HK-2 (cell line): ENCODE results near the gene LYPLAL1.
A peak's percentile ranks its signal among the peaks of the same experiment; 100 is the strongest.
"Not testable (repeated sequence)": the region's sequence is repeated elsewhere in the genome, so short reads cannot be mapped to it uniquely, and the experiment has no call there.

Source experiments
- DNase-seq: peaks from one replicate; pipeline ENCODE4 v3.0.0-alpha.2; 2018; ENCODE audit not compliant: unreplicated experiment

The LYPLAL1 gene

DNA sequence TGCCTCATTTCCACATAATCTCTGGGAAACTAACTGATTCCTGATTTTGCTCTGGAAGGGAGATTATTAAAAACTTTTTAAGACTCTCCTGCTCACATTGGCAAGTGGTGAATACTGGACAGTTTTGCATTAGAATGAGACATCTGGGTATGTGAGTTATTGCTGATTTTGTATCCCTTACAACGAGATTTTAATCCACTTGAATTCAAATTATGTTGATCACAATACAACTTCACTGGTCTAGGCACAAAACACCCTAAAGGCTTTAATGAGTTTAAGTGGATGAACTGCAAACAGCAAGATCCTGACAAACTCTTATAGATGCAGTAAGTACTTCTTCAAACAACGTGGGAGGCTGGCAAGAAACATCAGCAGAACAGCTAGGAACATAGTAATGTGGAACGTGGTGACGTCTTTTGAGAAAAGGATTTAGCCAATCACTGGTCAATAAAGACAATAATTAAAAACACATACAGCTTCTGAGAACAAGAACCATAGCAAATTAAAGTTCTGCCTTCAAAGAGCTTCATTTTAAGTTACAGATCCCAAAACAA is 10.2 kb upstream of the LYPLAL1 start:
- DNase-seq, result no peak

DNA sequence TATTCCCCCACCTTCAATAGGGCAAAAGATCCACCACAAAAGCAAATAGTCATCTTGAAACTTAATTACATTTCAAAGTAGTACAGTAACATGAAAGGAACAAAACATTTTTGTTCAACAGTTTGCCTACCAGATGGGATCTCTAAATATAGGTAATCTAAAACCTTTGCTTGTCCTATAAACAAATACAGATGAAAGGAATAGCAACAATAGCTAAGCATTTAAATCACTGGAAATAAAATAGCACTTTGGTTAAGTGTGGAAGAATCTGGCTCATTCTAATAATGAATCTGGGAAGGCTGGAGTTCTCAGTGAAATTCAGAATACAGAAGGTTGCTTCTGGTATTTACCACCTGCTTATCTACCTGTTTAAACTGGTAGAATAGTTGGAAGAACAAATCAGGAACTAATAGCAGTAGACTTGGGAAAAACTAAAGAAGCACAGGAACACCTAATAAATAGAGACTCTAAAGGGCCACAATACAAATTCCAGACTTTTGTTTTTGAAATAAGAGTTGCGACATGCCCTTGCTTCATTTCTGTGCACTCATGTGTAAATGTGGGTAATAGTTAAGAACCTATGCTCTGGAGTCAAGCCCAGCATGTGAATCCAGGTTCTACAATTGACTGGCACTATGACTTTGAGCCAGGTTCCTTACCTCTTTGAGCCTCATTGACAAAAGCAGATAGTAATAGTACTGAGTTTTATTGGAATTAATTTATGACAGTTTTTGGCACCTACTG is 2.3 kb upstream of the LYPLAL1 start:
- no peak for DNase-seq

DNA sequence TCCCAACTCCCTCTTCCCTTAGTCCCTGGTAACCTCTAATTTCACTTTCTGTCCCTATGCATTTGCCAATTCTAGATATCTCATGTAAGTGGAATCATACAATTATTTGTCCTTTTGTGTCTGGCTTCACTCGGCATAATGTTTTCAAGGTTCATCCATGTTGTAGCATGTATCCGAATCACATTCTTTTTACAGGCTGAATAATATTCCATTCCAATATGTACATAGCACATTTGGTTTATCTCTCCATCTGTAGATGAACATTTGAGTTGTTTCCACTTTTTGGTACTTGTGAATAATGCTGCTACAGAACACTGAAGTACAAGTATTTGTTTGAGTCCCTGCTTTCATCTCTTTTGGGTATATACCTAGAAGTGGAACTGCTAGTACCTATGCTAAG is 857 bp upstream of the LYPLAL1 start:
- DNase-seq, result no peak

DNA sequence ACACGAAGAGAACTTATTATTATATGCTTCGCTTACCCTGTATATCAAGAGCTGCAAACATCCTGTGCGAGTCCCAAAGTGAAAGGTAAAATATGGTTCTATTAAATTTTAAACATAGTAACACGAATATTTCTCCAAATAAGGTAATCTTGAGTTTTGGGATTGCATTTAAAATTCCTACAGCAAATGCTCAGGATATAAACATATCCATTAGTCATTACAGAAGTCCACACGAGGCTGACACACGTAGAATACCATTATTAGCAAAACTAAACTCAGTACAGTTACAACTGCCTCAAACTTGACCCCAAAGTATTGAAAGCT is 282 bp upstream of the LYPLAL1 start:
- DNase-seq, result no peak

DNA sequence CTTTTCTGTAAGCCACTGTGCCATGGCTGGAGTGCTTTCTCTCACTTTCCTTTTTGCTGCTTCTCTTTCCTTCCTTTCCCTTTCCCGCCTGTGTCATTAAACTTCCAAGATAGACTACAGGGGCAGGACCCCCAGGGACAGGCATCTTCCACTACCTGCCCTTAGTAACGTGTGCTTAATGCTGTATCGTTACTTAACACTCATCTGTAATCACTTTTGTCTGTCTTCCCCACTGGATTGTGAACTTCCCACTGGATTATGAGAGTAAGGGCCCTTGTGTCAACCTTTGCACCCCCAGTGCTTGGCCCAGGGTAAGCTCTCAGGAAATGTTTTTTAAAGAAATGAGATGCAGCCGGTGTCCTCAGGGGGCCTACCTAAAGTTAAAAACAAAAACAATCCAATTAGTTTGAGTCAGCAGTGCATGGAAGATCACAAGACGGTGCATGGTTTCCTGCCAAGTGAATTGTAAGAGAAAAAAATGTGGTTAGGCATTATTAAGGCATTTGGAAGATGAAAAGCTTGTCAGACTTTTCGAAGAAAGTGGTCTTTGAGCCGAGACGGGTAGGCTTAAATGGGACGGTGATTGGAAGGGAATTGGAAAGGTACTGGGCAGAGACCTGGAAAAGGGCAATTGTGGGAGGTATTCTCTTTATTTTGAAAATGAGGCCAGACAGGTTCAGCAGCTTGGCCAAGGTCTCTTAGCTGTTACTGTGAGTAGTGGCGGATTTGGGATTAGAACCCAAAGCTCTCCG is 958 bp downstream of the LYPLAL1 start:
- DNase-seq, result peak; percentile 32

DNA sequence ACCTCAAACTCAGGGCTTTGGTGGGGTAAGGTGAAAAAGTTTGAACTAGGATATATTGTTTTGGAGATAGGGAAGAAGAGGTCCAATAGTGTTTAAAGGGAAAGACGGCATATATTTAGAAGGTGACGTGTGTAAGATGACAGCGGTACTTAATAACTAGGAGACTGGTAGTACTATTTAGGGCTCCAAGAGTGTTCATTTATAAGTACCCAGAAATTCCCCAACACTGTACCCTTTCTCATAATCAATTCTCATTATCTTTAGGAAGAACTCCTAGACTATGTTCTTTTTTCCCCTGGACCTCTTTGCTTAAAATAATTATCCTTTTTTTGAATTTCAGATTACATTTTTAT is 1.5 kb downstream of the LYPLAL1 start:
- no peak for DNase-seq

DNA sequence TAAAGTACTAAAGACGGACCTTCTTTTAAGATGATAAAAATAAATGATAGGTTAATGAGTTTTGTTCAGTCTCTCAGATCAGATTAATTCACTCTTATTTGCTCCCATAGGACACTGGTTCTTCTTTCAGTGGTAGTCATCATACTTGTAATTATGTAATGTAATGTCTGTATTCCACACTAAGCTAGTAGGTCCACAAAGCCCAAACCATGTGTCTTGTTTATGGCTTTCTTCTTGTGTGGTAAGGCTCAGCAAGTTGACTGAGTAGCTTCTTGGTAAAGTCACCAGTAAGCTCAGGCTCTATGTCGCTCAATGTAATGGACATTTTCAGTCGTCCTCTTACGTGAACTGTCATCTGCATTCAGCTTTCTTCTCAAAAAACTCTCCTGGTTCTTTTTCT is 2.5 kb downstream of the LYPLAL1 start:
- no peak for DNase-seq

DNA sequence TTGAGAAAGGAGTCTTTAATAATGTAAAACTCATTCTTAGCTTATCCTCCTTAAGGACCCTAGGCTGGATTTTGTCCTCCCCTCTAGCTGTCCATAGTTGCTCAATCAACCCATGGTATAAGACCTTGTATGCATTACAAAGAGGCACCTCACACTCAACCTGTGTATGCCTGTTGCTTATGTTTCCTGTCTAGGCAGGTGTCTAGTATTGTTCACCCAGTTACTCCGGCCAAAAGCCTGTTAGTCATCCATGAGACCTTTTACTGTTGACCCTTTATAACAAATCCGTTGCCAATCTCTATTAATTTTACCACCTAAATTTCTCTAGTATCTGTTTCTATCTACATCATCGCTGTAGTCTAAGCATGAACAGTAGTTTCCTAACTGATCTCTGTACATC is 3.7 kb downstream of the LYPLAL1 start:
- DNase-seq, result no peak

DNA sequence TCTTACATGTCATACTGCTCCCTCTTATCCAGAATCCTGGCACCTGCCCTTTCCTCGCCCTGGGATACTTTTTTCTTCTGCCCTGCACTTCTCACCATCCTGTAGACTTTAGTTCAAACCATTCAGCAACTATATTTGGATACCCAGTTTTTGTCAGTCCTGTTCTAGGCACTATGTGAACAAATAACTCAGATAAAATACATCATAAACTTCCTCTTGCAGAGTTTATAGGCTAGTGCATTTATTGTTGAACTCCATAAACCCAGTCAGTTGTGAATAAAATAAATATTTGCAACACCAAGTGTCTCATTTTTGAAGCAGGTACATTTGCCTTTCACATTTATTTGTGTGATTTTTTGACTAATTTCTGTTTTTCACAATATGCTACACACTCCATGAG is 4.3 kb downstream of the LYPLAL1 start:
- no peak for DNase-seq

DNA sequence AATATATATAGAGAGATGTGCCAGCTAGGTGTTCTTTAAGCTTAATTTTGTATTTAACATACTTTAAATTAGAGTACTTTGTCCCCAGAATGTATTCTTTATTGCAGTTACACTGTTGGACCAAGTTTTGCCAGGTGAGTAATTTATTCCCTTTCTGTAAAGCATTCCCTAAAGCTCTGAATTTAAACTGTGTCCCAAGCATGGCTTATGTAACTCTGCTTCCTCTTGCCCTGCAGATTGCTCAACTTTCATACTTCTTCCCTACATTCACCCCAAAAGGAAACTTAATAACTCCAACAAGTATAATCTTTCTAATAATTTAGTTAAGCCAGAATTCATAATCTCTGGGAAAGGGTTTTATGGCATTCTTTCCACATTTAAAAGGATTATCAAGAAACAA is 5.6 kb downstream of the LYPLAL1 start:
- no peak for DNase-seq

DNA sequence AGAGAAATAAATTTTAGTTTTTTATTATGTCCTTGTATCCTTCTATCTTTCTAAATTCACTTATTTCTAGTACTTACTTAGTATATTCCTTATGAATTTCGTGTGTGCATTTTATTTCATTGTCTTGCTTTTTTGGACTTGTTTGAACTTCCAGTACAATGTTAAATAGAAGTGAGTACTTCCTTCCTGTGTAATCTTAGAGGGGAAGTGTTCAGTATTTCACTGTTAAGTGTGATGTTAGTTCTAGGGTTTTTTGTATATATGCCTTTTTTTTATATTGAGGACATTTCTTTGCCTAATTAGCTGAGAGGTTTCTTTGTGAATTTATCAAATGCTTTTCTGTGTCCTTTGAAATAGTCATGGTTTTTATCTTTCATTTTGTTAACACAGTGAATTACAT is 10.7 kb downstream of the LYPLAL1 start:
- DNase-seq, result no peak

DNA sequence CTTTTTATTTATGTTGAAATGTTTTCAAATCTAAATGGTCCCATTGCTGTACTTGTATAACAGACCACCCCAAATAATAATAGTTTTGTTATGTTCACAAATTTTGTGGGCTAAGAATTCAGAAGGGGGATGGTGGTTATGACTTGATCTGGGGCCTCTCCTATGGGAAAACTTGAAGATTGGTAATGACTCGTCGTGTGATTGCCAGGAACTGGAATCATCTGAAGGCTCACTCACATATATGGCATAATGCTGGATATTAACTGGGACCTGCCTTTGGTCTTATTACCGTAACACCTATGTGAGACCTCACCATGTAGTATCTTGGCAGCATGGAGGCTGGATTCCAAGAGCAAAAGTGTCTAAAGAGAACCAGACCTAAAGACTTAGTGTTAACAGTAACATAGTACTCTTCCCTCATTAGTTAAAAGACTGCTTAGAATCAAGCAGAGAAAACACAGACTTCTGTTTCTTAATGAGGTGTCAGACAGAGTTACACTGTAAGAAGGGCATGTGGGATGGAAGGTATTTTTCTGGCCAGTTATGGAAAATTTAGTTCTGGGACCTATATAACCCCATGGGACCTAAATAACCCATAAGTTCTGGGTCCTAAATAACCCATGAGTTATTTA is 11.9 kb downstream of the LYPLAL1 start:
- no peak for DNase-seq

DNA sequence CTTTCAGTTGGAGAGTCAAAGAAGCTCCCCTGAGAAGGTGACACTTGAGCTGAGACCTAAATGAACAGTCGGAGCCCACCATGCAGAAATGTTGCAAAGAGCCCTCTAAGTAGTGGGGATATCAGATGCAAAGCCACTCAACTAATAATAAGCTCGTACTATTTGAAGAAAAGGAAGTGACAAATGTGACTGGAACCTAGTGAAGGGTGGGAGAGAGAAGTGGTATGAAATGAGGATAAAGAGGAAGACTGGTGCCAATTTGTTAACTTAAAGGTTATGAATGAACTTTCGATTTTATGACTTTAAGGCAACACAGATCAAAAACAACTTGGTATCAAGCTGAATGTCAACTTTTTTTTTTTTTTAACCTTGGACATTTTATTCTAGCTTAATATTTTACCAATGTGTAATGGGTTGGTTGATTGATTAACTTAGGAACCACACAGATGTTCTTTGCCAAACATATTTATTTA is 14.7 kb downstream of the LYPLAL1 start:
- DNase-seq, result peak; percentile 11

DNA sequence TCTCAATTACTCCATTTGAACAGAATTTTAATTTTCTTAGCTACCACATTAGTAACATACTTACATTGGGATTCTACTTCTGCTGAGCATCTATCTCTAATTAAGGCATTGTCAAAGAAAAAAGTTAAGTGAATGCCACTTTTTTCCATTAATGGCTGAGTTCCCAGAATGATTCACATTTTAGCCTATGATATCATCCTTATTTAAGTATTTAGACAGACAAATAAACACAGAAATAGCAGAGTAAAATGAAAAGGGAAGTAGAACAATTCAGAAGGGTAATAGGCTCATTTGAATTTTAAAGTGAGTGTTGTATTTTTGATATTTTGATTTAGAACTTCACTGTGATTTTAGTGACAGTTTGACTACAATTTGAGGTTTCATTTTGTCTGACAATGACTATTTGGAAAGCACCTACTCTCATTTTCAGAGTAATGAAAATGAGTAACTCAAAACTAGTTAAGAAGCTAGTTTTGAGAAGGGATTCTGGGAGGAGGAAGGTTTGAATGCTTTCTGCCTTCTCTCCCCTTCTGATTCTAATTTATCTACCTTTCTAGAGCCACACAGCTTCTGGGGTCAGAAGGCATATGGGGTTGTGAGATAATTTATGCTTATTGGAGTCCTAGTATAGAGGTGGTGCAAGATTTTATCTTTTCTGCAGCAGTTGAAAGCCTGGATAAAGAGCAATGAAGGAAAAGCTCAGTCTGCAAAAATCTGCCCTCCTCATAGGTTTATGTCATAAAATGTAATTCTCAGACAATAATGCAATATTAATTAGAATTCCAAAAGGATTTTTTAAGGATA is 15.5 kb downstream of the LYPLAL1 start:
- DNase-seq, result no peak

DNA sequence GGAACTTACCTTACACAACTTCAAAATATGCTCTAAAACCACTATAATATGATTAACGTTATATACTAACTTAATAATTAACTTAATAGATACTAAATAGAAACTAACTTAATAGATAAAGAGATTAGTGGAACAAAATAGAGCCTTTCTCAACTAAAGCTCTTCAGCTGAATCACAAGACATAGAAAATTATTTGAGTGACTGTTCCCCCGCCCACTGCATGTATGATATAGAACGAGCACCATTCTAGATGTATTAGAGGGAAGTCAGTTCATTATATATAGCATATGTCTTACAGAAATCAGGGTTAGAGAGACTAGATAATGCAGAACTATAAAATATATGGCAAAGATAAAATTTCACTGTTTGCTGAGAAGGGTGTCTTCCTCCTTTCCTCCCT is 16.3 kb downstream of the LYPLAL1 start:
- no peak for DNase-seq

DNA sequence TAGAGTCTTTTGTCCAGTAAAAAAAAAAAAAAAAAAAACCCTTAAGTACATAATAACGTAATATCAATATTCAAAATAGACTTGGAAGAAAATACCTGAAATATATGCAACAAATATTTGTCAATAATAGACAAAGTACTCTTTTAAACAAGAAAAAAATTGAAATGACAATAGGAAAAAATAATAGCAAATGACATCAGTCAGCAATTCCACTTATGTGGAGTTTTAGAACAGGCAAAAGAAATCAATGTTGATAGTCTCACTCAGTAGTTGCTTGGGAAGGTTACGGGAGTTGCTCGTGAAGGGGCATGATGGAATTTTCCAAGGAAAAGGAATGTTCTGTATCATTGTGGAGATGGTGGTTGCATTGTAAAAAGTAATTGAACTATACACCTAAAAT is 16.9 kb downstream of the LYPLAL1 start:
- no peak for DNase-seq

DNA sequence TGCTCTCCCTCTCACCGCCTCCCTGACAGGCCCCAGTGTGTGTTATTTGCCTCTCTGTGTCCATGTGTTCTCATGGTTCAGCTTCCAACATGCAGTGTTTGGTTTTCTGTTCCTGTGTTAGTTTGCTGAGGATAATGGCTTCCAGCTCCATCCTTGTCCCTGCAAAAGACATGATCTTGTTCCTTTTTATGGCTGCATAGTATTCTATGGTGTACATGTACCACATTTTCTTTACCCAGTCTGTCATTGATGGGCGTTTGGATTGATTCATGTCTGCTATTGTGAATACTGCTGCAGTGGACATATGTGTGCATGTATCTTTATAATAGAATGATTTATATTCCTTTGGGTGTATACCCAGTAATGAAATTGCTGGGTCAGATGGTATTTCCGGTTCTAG is 22.2 kb downstream of the LYPLAL1 start:
- DNase-seq, result not testable (repeated sequence)

DNA sequence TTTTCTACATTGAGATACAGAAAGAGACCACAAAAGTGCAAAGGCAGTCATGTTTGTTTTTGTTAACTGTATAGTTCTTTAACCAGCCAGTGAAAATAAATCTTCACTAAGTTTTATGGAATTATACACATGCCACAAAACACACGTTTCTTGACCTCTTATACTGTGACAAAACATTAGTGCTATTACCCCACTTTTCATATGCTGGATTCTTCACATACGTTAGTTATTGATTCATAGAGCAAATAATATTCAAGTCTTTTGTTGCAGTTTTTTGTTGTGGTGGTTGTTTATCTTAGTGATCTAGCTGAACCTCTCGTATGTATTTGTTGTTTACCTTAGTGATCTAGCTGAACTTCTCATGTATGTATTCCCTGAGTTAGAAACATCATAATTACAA is 28.0 kb downstream of the LYPLAL1 start:
- no peak for DNase-seq

DNA sequence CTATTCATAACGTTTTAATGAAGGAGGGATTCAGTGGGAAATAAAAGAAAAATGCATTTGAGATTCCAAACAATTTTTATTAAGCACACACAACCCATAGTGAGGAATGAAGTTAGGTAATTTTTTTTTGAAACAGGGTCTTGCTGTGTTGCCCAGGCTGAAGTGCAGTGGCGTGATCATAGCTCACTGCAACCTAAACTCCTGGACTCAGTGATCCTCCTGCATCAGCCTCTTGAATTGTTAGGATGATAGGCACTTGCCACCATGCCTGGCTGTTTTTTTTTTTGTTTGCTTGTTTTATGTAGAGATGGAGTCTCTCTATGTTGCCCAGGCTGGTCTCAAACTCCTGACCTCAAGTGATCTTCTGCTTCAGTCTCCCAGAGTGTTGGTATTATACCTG is 28.9 kb downstream of the LYPLAL1 start:
- DNase-seq, result no peak

DNA sequence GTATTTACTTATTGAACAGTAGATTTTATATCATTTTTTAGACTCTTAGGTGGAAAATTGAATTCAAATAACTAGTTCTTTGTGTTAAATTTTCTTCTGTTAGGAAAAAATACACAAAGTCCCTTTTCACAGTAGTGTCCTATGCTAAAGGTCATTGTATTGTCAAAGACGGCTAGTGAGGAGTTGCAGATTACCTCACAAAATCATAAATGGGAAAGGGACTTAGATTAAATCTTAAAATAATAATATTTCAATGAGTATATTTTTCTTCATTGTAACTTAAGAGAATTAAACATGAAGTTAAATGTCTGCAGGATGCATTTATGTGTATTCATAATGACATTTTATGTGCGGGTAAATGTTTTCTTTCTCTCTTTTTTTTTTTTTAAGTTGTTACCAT is 32.7 kb downstream of the LYPLAL1 start:
- no peak for DNase-seq

DNA sequence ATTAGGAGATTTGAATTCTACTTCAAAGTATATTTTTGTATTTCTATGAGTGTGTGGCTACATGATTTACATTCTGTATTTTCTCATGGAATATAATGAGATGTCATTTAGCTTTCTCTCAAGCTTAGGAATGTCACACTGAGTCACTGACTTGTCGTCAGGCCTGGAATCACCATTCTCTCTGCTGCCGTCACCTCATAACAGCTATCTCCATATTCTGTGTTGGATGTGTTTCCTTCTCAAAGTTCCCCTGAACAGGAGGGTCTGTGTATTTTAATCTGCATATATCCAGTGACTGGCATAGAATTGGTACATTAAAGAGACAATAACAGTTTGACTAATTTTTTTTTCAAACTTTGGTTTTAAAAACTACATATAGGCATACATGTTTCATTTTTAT is 35.9 kb downstream of the LYPLAL1 start:
- DNase-seq, result no peak

DNA sequence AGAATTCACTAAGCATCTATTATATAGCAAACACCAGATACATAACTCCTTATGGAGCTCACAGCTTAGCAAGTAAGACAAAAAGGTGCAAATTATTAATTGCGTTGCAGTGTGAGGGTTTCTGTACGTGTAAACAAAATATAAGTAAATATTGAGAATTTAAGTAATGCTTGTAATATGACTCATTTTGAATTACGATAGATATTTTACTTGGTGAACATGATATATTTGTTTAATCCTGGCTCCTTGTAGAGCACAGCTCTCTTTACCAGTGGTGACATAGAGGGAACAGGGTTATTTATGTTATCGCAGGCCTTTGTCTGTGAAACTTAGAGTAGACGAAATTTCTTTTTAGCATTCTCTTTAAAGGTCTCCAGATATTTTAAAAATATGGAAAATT is 36.4 kb downstream of the LYPLAL1 start:
- no peak for DNase-seq
